Epithelial cell of prostate (primary cell): ENCODE data around the gene GREB1.
A peak's percentile ranks its signal among the peaks of the same experiment; 100 is the strongest.

ENCODE experiments used
- DNase-seq: peaks from one replicate; pipeline ENCODE4 v3.0.0-alpha.2; 2011; ENCODE audit warnings: low read depth, low spot score
- H3K27ac ChIP-seq: fragments of 450-650 bp; 2 replicates; pipeline ENCODE4 v1.5.1; 2017; ENCODE audit warnings: mild to moderate bottlenecking

The GREB1 gene

GRCh38 chr2:11533278-11534070 is at the start of gene GREB1:
TSS of gene GREB1 (plus strand) at chr2:11534045. CDS start at chr2:11556615, 22,570 bp downstream.
- H3K27ac ChIP-seq, result no peak within 1 kb of the TSS
- DNase-seq, result peak; percentile 12

- no peak overlapping the region for H3K27ac ChIP-seq
- DNase-seq, result no peak
Observed at GRCh38 chr2:11488809-11489208, 45.0 kb upstream of the GREB1 start.

GRCh38 chr2:11490194-11490593 is 43.7 kb upstream of the GREB1 start:
- no peak for DNase-seq

GRCh38 chr2:11491348-11491933 is 42.4 kb upstream of the GREB1 start:
- DNase-seq, result no peak
- H3K27ac ChIP-seq, result no peak overlapping the region

More at GRCh38 chr2:11490194-11490593, 43.7 kb upstream of the GREB1 start:
- no peak overlapping the region for H3K27ac ChIP-seq

GRCh38 chr2:11492244-11492643 is 41.6 kb upstream of the GREB1 start:
- DNase-seq, result no peak

GRCh38 chr2:11492720-11493119 is 41.1 kb upstream of the GREB1 start:
- no peak for DNase-seq
- no peak overlapping the region for H3K27ac ChIP-seq

More at GRCh38 chr2:11492244-11492643, 41.6 kb upstream of the GREB1 start:
- no peak overlapping the region for H3K27ac ChIP-seq

GRCh38 chr2:11493282-11493681 is 40.6 kb upstream of the GREB1 start:
- no peak for DNase-seq
- no peak overlapping the region for H3K27ac ChIP-seq

- DNase-seq, result no peak
- H3K27ac ChIP-seq, result no peak overlapping the region
Observed at GRCh38 chr2:11494310-11494709, 39.5 kb upstream of the GREB1 start.

- DNase-seq, result no peak
- no peak overlapping the region for H3K27ac ChIP-seq
Observed at GRCh38 chr2:11495844-11496681, 37.8 kb upstream of the GREB1 start.

- no peak overlapping the region for H3K27ac ChIP-seq
- no peak for DNase-seq
Observed at GRCh38 chr2:11498543-11499034, 35.3 kb upstream of the GREB1 start.

- no peak for DNase-seq
- no peak overlapping the region for H3K27ac ChIP-seq
Observed at GRCh38 chr2:11499081-11499743, 34.6 kb upstream of the GREB1 start.

- no peak overlapping the region for H3K27ac ChIP-seq
- DNase-seq, result no peak
Observed at GRCh38 chr2:11500702-11501303, 33.0 kb upstream of the GREB1 start.

- no peak for DNase-seq
- H3K27ac ChIP-seq, result no peak overlapping the region
Observed at GRCh38 chr2:11502740-11503292, 31.0 kb upstream of the GREB1 start.

- H3K27ac ChIP-seq, result no peak overlapping the region
- no peak for DNase-seq
Observed at GRCh38 chr2:11503354-11503927, 30.4 kb upstream of the GREB1 start.

GRCh38 chr2:11505652-11506610 is 27.9 kb upstream of the GREB1 start:
- peak; percentile 33 for DNase-seq
- no peak overlapping the region for H3K27ac ChIP-seq

GRCh38 chr2:11506611-11506969 is 27.3 kb upstream of the GREB1 start:
- H3K27ac ChIP-seq, result no peak overlapping the region
- no peak for DNase-seq

GRCh38 chr2:11507517-11507916 is 26.3 kb upstream of the GREB1 start:
- DNase-seq, result no peak
- H3K27ac ChIP-seq, result no peak overlapping the region

GRCh38 chr2:11508279-11508678 is 25.6 kb upstream of the GREB1 start:
- no peak overlapping the region for H3K27ac ChIP-seq
- DNase-seq, result no peak
